GM21786 (cell line): ENCODE data around the gene COQ4.
"Not testable (repeated sequence)": the region's sequence is repeated elsewhere in the genome, so short reads cannot be mapped to it uniquely, and the experiment has no call there.

Experiments used
- ATAC-seq: cut with Tn5 transposase; IDR thresholded peaks from one replicate; pipeline ENCODE4 v1.9.1; 2021; ENCODE audit not compliant: unreplicated experiment

COQ4 gene

DNA sequence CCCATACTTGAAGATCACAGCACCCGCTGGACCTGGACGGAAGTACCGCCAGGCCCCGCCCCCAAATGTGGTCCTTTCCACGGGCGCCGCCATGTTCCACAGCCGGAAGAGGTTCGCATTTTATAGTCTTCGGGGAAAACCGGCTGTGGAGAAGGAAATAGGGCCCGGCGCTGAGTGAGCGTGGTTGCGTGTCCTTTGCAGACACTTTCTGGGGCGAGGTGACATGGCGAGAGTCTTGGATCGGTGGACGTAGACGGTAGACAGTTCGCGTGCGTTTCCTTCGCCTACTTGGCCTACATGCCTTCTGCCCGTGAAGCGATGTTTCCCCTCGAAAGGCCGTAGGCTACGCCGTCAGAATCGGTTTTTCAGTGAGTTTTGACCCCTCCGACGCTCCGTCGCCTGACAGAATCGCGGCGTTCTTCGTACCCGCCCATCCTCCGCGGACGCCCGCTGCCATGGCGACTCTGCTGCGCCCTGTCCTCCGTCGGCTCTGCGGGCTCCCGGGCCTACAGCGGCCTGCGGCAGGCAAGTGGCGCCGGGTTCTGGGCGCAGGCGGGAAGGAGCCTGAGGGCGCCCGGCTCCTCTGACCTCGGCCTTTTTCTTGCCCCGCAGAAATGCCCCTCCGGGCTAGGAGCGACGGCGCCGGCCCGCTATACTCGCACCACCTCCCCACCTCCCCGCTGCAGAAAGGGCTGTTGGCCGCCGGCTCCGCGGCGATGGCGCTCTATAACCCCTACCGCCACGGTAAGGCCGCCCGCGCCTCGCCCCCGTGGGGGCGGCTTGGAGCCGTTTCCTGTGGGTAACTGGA is at the start of gene COQ4, which contains the start of gene TRUB2:
Gene COQ4, plus strand, starts transcription at position 436 of the 808 bp plus-strand sequence. Its CDS starts 20 bp downstream, at position 456.
Gene TRUB2, minus strand, starts transcription at position 44 of the 808 bp plus-strand sequence. Its CDS starts 39 bp downstream, at position 5.
- ATAC-seq: peak; percentile 80

DNA sequence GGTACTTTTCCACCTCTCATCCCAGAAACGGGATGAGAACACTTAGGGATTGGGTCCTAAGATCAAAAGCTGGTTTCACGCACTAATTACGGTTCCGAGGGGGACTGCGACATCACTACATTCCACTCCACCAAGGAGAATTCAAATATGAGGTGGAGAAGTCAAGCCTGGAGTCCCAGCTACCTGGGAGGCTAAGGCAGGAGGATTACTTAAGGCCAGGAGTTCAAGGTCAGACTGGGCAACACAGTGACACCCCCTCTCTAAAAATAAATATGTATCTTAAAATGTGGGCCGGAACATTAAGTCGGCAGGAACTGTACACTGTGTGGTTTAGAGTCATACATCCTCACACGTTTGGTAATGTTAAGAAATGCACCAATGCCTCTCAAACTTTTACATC is 48.4 kb upstream of the COQ4 start:
- no peak for ATAC-seq

DNA sequence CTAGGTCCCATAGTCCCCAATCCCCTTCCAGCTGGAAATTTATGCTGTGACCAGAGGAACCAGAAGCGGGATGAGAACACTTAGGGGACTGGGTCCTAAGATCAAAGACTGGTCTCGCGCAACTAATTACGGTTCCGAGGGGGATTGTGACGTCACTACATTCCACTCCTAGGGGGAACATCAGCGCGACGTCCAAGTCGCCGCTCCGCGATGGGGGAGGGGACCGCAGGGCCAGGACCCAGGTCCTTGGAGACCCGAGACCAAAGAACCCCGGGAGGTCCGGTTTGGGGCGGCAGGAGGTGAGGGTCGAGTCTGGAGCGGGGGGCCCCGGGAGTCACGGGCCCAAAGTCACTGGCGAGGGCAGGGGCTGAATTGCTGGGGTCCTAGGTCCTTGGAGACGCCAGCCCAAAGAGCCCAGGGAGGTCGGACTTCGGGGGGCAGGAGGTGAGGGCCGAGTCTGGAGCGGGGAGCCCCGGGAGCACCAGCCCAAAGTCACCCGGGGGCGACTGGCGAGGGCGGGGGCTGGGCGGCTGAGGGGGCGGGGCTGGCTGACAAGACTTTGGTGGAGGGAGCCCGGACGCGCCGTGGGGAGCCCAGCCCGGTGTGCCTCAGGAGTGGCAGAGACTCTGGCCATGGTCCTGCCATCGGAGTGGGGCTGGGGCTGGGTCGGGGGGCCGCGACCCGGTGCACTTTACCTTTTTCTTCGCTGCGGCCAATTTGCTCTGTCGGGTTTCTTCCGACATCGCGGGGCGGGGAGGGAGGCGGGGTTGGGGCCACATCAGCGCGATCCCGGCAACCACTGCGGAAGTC is 47.2 kb upstream of the COQ4 start, which contains the start of gene GOLGA2:
Gene GOLGA2, minus strand, starts transcription at position 810 of the 810 bp plus-strand sequence. Its CDS starts 31 bp downstream, at position 779.
- peak; percentile 39 for ATAC-seq

DNA sequence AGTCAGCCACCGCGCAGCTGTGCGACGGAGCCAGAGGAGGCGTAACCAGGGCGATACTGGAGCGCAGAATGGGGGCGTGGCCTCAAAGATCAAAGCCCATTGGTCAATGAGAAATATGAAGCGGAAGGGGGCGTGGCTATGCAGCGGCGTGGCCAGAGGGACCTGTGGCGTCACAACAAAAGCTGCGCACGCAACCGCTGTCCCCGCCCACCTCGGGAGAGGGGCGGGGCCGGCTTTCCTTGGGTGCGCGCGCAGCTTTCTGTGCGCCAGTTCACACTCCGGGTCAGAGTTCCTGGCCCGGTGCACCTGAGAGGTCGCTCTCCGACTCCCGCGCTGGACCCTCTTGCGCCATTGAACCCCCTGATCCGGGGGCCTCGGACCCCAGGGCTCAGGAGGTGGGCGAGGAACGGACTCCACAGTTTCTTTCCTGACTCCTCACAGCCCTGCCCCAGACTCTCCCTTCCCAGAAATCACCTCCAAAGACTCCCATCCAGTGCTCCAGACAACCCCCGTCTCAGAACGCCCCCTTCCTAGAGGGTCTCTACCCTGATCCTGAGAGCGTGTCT is 46.5 kb upstream of the COQ4 start, which contains the start of gene SWI5:
Gene SWI5, plus strand, starts transcription at position 269 of the 566 bp plus-strand sequence.
- peak; percentile 96 for ATAC-seq

DNA sequence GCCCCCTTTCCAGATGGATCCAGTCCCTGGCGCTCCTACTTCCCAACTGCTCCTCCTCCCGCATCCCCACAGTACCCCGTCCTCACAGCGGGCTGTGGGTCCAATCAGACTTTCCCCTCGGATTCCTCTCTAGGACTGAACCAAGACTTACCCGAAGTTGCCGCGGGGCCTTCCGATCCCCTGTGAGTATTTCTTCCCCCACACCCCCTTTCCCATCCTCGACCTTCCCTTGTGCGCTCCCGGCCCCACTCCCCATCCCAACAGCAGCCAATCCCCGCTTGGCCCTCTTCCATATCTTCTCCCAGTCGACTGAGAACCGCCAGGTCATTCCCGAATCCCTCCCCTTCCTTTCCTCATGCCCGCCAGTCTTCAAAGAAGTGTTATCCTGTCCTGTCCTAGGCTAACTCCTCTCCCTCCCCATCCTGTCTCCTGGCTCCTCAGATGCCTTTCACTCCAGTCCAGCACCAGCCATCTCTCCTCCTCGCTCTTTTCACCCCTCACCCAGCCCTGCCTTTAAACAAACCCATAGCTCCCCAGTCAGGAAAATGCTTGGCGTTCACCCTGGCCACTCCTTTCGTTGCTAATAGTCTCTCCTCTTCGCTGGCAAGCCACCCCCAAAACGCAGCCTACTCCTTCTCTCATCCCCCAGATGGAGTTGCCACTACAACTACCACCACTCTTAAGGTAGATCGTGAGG is 45.9 kb upstream of the COQ4 start:
- ATAC-seq: no peak

DNA sequence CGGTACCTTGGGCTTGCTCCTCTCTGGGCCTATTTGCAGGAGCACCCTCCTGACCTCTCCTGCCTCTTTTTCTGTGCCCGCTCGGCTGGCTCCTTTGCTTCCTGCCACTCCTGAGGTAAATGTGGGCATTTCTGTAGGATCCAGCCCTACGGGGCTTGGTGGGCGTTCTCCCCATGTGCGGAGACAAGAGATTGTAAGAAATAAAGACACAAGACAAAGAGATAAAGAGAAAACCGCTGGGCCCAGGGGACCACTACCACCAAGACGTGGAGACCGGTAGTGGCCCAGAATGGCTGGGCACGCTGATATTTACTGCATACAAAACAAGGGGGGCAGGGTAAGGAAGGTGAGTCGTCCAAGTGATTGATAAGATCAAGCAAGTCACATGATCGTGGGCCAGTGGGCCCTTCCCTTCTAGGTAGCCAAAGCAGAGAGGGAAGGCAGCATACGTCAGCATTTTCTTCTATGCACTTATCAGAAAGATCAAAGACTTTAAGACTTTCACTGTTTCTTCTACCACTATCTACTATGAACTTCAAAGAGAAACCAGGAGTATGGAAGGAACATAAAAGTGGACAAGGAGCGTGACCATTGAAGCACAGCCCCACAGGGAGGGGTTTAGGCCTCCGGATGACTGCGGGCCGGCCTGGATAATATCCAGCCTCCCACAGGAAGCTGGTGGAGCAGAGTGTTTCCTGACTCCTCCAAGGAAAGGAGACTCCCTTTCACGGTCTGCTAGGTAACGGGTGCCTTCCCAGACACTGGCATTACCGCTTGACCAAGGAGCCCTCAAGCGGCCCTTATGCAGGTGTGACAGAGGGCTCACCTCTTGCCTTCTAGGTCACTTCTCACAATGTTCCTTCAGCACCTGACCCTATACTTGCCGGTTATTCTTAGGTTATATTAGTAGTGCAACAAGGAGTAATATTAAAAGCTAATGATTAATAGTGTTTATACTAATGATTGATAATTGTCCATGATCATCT is 43.3 kb upstream of the COQ4 start:
- not testable (repeated sequence) for ATAC-seq

DNA sequence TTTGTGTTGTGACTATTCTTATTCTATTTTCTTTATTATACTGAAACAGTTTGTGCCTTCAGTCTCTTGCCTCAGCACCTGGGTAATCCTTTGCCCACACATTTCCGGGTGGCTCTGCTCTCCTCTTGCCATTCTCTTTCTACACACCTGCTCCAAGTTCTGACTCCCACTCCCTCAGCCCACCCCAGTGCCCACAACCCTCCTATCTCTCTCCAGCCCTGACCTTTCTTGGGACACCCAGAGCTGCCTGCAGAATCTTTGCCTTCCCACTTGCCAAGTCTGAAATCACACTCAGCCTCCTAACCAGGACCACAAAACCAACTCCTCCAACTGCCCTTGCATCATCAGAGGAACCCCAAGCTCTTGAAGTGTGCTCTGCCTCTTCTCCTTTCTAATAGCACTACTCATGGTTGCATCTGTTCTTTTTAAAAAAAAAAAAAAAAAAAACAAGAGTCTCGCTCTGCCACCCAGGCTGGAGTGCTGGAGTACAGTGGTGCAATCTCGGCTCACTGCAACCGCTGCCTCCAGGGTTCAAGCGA is 42.5 kb upstream of the COQ4 start:
- no peak for ATAC-seq

DNA sequence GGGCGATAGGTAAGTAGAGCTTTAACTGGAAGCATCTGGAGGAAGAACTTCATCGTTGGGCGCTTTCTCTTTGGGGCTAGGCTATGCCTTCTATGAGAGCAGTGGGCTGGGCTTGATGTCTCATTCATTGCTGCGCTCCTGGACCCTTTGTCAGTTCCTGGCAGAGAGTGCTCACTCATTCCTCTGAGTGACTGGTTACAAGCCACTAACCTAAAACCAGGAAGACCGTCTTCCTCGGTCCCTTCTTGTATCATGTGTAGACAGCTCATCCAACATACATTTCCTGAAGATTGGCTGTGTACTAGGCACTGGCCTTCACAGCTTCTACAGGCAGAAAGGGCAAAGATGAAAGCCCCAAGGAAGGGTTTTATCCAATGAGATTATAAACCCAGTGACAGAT is 40.1 kb upstream of the COQ4 start:
- no peak for ATAC-seq

DNA sequence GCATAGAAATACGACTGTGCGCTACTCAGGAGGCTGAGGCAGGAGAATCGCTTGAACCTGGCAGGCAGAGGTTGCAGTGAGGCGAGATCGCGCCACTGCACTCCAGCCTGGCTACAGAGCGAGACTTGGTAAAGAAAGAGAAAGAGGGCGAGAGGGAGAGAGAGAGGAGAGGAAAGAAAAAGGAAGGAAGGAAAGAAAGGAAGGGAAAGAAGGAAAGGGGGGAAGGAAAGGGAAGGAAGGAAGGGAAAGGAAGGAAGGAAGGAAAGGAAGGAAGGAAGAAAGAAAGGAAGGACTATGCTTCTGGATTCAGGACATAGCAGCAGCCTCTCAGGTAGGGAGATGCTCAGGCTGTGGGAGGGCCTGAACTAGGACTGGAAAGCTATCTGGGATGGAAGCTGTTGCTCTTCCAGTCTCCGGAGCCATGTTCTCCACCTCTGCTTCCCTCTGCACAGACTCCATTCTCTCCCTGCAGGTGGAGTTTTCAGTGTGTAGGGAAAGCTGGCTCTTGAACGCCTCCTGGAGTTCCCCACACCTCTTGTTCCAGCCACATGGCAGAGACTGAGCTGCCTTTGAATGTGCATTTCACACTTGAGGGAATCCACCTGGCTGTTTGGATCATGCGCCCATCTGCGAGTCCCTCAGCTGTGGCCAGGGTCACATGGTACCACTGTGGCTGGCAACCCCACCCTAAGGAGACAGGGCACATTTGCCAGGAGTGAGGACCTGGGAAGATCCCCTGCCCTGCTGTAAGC is 37.4 kb upstream of the COQ4 start:
- ATAC-seq: no peak

DNA sequence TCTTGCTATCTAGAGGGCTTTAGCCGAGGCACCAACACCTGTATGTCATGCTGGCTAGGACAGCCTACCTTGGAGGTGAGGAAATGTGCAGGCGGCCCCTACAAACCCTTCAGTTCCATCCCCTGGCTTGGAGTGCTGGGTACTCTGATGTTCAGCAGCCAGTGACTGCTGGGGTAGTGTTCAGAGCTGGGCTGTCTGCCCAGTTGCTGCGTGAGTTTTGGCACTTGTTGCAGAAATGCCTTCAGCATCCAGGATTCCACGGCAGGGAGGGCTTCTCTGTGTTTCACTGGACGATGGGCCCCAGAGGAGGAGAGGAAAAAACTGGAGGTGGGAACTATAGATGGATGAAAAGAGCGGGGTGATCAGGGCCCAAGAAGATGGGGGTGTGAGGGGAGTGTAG is 36.2 kb upstream of the COQ4 start:
- ATAC-seq: no peak

DNA sequence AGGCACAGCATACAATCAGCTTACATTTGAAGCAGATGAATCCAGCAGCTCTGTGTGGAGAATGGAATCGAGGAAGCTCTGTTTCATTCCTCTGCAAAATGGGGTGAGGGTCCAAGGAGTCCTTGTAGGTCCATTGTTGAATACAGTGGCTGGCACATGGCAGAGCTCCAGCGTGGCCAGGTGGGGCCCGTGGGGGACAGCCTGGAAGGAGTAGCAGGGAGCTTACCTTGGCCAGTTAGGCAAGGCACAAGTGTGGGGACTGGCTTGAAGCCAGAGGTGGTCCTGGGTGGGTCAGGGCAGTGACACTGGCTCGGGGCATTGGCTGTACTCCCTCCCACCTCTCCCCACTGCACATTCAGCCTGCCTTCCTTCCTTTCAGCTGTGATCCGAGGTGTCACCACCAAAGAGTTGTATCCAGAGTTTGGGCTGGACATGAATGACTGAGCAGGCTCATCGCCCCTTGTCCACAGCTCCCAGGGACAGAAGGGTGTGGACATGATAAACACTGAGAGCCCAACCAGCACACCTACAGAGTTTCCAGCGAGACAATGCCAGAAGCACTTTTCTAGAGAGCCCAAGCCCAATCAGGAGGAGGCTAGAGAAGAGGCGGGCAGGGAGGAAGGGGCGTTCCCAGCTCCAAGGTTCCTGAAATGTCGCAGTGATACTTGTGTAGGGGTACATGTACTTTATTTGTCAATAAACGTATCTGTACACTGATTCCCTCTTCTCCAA is 34.2 kb upstream of the COQ4 start:
- no peak for ATAC-seq

DNA sequence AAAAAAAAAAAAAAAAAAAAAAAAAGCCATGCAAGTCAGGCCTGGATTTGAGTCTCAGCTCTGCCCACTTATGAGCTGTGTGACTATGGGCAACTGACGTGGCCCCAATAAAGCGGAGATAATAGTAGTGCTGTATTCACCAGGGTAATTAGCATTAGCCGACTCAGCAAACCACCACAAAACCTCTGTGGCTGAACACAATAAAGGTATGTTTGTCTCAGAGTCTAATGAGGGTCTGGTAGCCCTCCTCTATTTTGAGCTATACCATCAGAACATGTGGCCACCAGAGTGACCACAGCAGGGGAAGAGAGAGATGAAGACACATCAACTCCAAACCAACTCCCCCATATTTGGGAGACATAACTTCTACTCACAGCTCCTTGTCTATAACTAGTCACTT is 30.6 kb upstream of the COQ4 start:
- no peak for ATAC-seq

DNA sequence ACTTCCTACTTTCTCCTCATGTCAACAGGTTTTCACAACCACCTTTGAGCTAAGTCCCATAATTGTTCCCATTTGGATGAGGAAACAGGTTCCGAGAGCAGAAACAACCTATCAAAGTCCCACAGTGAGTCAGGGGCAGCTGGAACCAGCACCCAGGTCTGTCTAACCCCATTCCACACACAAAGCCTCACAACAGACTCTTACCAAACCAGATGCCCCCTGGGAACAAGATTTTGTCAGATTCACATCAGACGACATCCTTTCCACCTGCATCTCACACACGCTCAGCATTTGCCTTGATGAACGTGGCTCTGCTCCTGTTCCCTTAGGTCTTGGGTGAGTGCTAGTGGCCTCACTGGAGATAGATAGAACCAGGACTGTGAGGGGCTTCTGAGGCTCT is 29.5 kb upstream of the COQ4 start:
- no peak for ATAC-seq

DNA sequence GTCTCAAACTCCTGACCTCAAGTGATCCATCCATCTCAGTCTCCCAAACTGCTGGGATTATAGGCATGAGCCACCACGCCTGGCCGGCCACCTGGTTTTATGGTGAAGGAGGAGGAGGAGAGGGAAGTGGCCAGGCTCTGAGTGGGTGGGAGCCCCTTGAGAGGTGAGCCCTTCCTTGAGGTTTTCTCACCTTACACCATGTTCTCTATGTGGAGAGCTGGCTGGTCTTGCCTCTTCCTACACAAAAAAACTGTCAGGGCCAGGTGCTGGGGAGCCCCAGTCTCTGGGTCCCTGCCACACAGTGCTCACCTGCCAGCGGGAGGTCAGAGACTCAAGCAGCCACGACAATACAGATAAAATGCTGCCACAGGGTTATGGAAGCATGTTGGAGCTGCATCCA is 28.5 kb upstream of the COQ4 start:
- no peak for ATAC-seq

DNA sequence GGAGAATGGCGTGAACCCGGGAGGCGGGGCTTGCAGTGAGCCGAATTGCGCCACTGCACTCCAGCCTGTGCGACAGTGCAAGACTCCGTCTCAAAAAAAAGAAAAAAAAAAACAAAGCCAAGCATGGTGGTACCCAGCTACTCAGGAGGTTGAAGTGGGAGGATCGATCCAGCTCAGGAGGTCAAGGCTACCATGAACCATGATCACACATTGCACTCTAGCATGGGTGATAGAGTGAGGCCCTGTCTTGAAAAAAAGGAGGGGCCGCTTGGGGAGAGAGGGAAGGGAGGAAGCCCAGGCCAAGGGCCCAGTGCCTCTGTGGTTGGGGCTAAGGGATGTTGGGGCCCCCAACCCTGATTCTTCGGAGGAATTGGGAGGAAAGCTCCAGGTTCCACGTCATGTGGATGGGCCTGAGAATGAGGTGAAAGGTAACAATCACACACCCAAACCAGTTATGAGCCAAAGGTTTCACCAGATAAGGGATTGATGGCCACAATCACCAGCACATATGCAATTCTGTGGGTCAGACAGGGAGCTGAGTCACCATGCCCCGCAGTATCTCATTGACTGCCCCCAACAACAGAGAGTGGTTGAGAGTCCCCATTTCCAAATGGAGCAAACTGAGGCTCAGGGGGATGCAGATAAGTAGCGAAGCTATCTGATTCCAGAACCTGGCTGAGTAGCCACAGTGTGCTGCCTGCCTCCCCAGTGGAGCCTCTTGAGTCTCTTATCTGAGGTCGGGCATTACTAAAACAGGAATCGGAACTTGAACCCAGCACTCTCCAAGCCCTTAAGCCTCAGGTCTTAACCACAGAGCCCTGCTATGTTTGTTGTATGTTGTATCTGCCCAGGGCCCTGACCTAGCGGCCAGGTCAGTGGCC is 26.1 kb upstream of the COQ4 start:
- no peak for ATAC-seq

DNA sequence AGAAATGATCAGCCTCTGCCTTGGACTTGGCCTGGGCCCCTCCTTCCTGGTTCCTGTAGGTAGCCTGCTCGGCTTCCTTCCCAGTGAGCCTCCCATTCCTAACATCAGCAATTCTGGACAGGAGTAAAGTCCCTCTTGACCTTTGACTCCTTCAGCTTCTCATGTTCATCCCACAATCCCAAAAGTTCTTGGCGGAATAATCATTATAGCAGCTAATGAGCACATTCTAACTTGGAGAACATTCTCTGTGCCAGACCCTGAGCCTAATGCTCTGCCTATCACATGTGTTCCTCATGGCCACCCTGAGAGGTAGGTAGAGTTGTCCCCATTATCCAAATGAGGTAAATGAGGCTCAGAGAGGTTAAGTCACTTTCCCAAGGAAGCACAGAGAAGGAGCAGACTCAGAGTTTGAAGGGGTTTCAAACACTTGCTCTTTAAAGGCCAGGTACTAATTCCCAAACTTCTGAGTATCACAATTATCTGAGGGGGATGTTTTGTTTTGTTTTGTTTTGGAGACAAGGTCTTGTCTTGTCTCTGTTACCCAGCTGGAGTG is 25.3 kb upstream of the COQ4 start:
- no peak for ATAC-seq
